Memory B cell (primary cell): Measurements from ENCODE around the gene ETV5.

ENCODE experiments used
- ATAC-seq: fragments of 150-1000 bp; cut with Tn5 transposase; 2 replicates; pipeline ENCODE4 v1.10.0; 2021; ENCODE audit warnings: low read depth, mild to moderate bottlenecking, moderate library complexity
- DNase-seq, 2 donors: peaks; one replicate each; pipeline ENCODE4 v3.0.0; 2022; ENCODE audit warnings: low spot score in 2 of 2
- H3K27ac Mint-ChIP-seq: one replicate; pipeline ENCODE4 v1.8.0; 2022; ENCODE audit warnings: mild to moderate bottlenecking, moderate library complexity, mixed read lengths
- H3K27me3 Mint-ChIP-seq: one replicate; pipeline ENCODE4 v1.8.0; 2022; ENCODE audit warnings: mixed read lengths
- H3K36me3 Mint-ChIP-seq: one replicate; pipeline ENCODE4 v1.8.0; 2022; ENCODE audit warnings: mild to moderate bottlenecking, mixed read lengths
- H3K4me1 Mint-ChIP-seq: one replicate; pipeline ENCODE4 v1.8.0; 2022; ENCODE audit warnings: mixed read lengths
- H3K4me3 Mint-ChIP-seq: one replicate; pipeline ENCODE4 v1.8.0; 2022; ENCODE audit warnings: mild to moderate bottlenecking, moderate library complexity, mixed read lengths
- H3K9me3 Mint-ChIP-seq: one replicate; pipeline ENCODE4 v1.8.0; 2022; ENCODE audit warnings: mixed read lengths

ETV5 gene

GRCh38 chr3:186137051-186137685, 28.3 kb upstream of the ETV5 start:
- Mint-ChIP-seq H3K4me3 (no peak overlapping the region), H3K36me3 (peaks cover 1% of the 10 kb centered on the region), H3K9me3 (no peaks in the 10 kb centered on the region), H3K27me3 (peaks cover 3% of the 10 kb centered on the region), H3K4me1 (no peaks in the 10 kb centered on the region), H3K27ac (no peak overlapping the region)
- ATAC-seq (no peak), DNase-seq (no peak)

GRCh38 chr3:186133980-186134379, 25.1 kb upstream of the ETV5 start:
- ATAC-seq = no peak
- Mint-ChIP-seq H3K27me3 (peaks cover 3% of the 10 kb centered on the region), H3K9me3 (no peaks in the 10 kb centered on the region), H3K27ac (no peak overlapping the region), H3K4me1 (peaks cover 2% of the 10 kb centered on the region), H3K36me3 (no peaks in the 10 kb centered on the region), H3K4me3 (no peak overlapping the region)
- DNase-seq = no peak

- no peak for ATAC-seq
- Mint-ChIP-seq H3K27me3 (peaks cover 3% of the 10 kb centered on the region), H3K4me3 (no peak overlapping the region), H3K36me3 (no peaks in the 10 kb centered on the region), H3K9me3 (no peaks in the 10 kb centered on the region), H3K27ac (no peak overlapping the region), H3K4me1 (peaks cover 2% of the 10 kb centered on the region)
- DNase-seq = no peak
Observed at GRCh38 chr3:186132487-186132886, 23.6 kb upstream of the ETV5 start.

GRCh38 chr3:186129206-186129605, 20.3 kb upstream of the ETV5 start:
- Mint-ChIP-seq H3K4me3 (no peak overlapping the region), H3K4me1 (peaks cover 2% of the 10 kb centered on the region), H3K27ac (no peak overlapping the region), H3K9me3 (no peaks in the 10 kb centered on the region), H3K27me3 (peaks cover 14% of the 10 kb centered on the region), H3K36me3 (peaks cover 8% of the 10 kb centered on the region)
- ATAC-seq (no peak), DNase-seq (no peak)

GRCh38 chr3:186128158-186128557, 19.3 kb upstream of the ETV5 start:
- peaks cover 8% of the 10 kb centered on the region for H3K36me3 Mint-ChIP-seq
- ATAC-seq (no peak), DNase-seq (no peak)
- H3K27me3 Mint-ChIP-seq = peaks cover 14% of the 10 kb centered on the region
- H3K4me3 Mint-ChIP-seq = no peak overlapping the region
- peaks cover 2% of the 10 kb centered on the region for H3K4me1 Mint-ChIP-seq
- H3K9me3 Mint-ChIP-seq = no peaks in the 10 kb centered on the region
- no peak overlapping the region for H3K27ac Mint-ChIP-seq

- Mint-ChIP-seq H3K27me3 (peaks cover 17% of the 10 kb centered on the region), H3K27ac (no peak overlapping the region), H3K36me3 (peaks cover 8% of the 10 kb centered on the region), H3K4me3 (no peak overlapping the region), H3K9me3 (no peaks in the 10 kb centered on the region), H3K4me1 (peaks cover 2% of the 10 kb centered on the region)
- DNase-seq = no peak
- no peak for ATAC-seq
Observed at GRCh38 chr3:186127463-186127862, 18.6 kb upstream of the ETV5 start.

GRCh38 chr3:186125118-186125517, 16.2 kb upstream of the ETV5 start:
- no peak overlapping the region for H3K27ac Mint-ChIP-seq
- H3K36me3 Mint-ChIP-seq = peaks cover 8% of the 10 kb centered on the region
- H3K9me3 Mint-ChIP-seq = no peaks in the 10 kb centered on the region
- no peak for DNase-seq
- peaks cover 26% of the 10 kb centered on the region for H3K27me3 Mint-ChIP-seq
- H3K4me3 Mint-ChIP-seq = no peak overlapping the region
- no peaks in the 10 kb centered on the region for H3K4me1 Mint-ChIP-seq
- ATAC-seq = no peak

GRCh38 chr3:186124592-186124991, 15.7 kb upstream of the ETV5 start:
- Mint-ChIP-seq H3K4me1 (no peaks in the 10 kb centered on the region), H3K27me3 (peaks cover 29% of the 10 kb centered on the region), H3K9me3 (no peaks in the 10 kb centered on the region), H3K4me3 (no peak overlapping the region), H3K27ac (no peak overlapping the region), H3K36me3 (peaks cover 8% of the 10 kb centered on the region)
- ATAC-seq (no peak), DNase-seq (no peak)

GRCh38 chr3:186123012-186123411, 14.1 kb upstream of the ETV5 start:
- Mint-ChIP-seq H3K27me3 (peaks cover 36% of the 10 kb centered on the region), H3K4me3 (no peak overlapping the region), H3K9me3 (no peaks in the 10 kb centered on the region), H3K27ac (no peak overlapping the region), H3K4me1 (peaks cover 4% of the 10 kb centered on the region), H3K36me3 (peaks cover 8% of the 10 kb centered on the region)
- DNase-seq (no peak), ATAC-seq (no peak)

GRCh38 chr3:186121968-186122367, 13.1 kb upstream of the ETV5 start:
- no peak for DNase-seq
- ATAC-seq = no peak
- Mint-ChIP-seq H3K27me3 (peaks cover 42% of the 10 kb centered on the region), H3K9me3 (no peaks in the 10 kb centered on the region), H3K27ac (no peak overlapping the region), H3K4me1 (peaks cover 4% of the 10 kb centered on the region), H3K4me3 (no peak overlapping the region), H3K36me3 (peaks cover 8% of the 10 kb centered on the region)

- H3K9me3 Mint-ChIP-seq = no peaks in the 10 kb centered on the region
- peaks cover 40% of the 10 kb centered on the region for H3K27me3 Mint-ChIP-seq
- no peak for ATAC-seq
- no peak for DNase-seq
- H3K4me3 Mint-ChIP-seq = no peak overlapping the region
- H3K4me1 Mint-ChIP-seq = peaks cover 4% of the 10 kb centered on the region
- H3K36me3 Mint-ChIP-seq = peaks cover 8% of the 10 kb centered on the region
- H3K27ac Mint-ChIP-seq = no peak overlapping the region
Observed at GRCh38 chr3:186121278-186121677, 12.4 kb upstream of the ETV5 start.

GRCh38 chr3:186119499-186119898, 10.6 kb upstream of the ETV5 start:
- DNase-seq (no peak), ATAC-seq (no peak)
- Mint-ChIP-seq H3K27me3 (peaks cover 31% of the 10 kb centered on the region), H3K4me1 (peaks cover 4% of the 10 kb centered on the region), H3K4me3 (no peak overlapping the region), H3K9me3 (no peaks in the 10 kb centered on the region), H3K27ac (no peak overlapping the region), H3K36me3 (no peaks in the 10 kb centered on the region)

GRCh38 chr3:186118692-186119091, 9.8 kb upstream of the ETV5 start:
- peak; percentile 83 for ATAC-seq
- peaks cover 4% of the 10 kb centered on the region for H3K4me1 Mint-ChIP-seq

GRCh38 chr3:186117521-186118134, 8.7 kb upstream of the ETV5 start:
- Mint-ChIP-seq H3K27me3 (peaks cover 28% of the 10 kb centered on the region), H3K4me3 (no peak overlapping the region), H3K36me3 (no peaks in the 10 kb centered on the region), H3K9me3 (no peaks in the 10 kb centered on the region), H3K27ac (no peak overlapping the region), H3K4me1 (peaks cover 4% of the 10 kb centered on the region)
- no peak for DNase-seq
- no peak for ATAC-seq

More at GRCh38 chr3:186118692-186119091, 9.8 kb upstream of the ETV5 start:
- H3K4me3 Mint-ChIP-seq = no peak overlapping the region
- DNase-seq = no peak
- H3K27me3 Mint-ChIP-seq = peaks cover 31% of the 10 kb centered on the region
- no peak overlapping the region for H3K27ac Mint-ChIP-seq
- H3K36me3 Mint-ChIP-seq = no peaks in the 10 kb centered on the region
- no peaks in the 10 kb centered on the region for H3K9me3 Mint-ChIP-seq
